H1 (cell line): Measurements from ENCODE around the gene RFX1.

Experiments used
- SIN3A ChIP-seq, 2 experiments: IDR thresholded peaks in 1 of 2; conservative IDR thresholded peaks in 1 of 2; 2 replicates each; pipeline ENCODE4 v1.6.1; 2011 to 2012; ENCODE audit warnings: low read length in 2 of 2, improper control_type of control experiment in 1 of 2, low read depth in 1 of 2, mild to moderate bottlenecking in 1 of 2
- TF ChIP-seq, protein P1 (sequence below), 3 experiments: IDR thresholded peaks; 1 replicate in 2 of 3; 2 replicates in 1 of 3; pipeline versions ENCODE4 v1.5.1 to v1.6.1; 2011; ENCODE audit warnings: low read length in 3 of 3, mild to moderate bottlenecking in 3 of 3, inconsistent platforms in 2 of 3, low read depth in 1 of 3, moderate library complexity in 1 of 3; ENCODE audit not compliant: insufficient read depth in 1 of 3; ENCODE audit errors: control extremely low read depth in 1 of 3
- TF ChIP-seq, protein P2 (sequence below): IDR thresholded peaks from 2 replicates; pipeline ENCODE4 v1.6.1; 2012; ENCODE audit warnings: inconsistent platforms
- TF ChIP-seq, protein P3 (sequence below): IDR thresholded peaks from 2 replicates; pipeline ENCODE4 v1.6.1; 2011; ENCODE audit warnings: low read length, improper control_type of control experiment

DNA sequence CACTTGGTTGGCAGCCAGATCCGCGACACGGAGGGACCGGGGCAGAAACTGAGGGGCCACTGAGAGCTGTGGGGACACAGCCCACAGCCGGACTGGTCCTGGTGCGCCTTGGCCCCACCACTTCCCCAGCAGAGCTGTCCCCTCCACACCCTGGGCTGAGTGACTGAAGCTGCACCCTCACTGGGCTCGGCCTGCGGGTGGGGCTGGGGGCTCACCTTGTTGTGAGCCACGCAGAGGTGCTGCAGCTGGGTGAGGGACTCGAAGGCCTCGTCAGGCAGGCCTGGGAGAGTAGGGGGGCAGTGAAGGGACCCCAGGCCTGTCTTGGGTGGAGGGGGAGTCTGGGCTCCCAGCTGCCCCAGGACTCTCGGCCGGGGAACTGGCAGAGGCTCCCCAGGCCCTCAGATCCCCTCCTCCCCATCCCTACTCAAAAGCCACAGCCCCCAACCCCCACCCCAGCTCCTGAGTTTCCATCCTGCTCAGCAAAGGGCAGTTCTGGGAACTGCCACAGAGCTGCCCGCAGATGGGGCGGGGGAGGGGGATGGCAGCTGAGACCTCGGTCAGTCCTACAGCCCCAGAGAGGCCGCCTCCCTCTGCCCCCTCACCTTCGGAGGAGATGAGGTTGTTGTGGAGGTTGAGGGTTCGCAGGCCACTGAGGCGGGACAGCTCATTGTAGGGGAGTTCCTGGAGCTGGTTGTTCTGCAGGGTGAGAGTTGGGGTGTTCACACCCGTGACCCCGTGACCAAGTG is 70.2 kb downstream of the RFX1 start:
- TF ChIP-seq SIN3A (conservative IDR thresholded peaks at IDR 0.05 in 1 of 2, IDR thresholded peaks at IDR 0.05 in 1 of 2; ENCODE audit: low read depth in 1 of 2, low read length in 2 of 2): no peak
- TF ChIP-seq, protein P1, sequence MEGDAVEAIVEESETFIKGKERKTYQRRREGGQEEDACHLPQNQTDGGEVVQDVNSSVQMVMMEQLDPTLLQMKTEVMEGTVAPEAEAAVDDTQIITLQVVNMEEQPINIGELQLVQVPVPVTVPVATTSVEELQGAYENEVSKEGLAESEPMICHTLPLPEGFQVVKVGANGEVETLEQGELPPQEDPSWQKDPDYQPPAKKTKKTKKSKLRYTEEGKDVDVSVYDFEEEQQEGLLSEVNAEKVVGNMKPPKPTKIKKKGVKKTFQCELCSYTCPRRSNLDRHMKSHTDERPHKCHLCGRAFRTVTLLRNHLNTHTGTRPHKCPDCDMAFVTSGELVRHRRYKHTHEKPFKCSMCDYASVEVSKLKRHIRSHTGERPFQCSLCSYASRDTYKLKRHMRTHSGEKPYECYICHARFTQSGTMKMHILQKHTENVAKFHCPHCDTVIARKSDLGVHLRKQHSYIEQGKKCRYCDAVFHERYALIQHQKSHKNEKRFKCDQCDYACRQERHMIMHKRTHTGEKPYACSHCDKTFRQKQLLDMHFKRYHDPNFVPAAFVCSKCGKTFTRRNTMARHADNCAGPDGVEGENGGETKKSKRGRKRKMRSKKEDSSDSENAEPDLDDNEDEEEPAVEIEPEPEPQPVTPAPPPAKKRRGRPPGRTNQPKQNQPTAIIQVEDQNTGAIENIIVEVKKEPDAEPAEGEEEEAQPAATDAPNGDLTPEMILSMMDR (IDR thresholded peaks at IDR 0.05; ENCODE audit: control extremely low read depth in 1 of 3, insufficient read depth in 1 of 3, low read depth in 1 of 3, low read length in 3 of 3): no peak
- TF ChIP-seq, protein P2, sequence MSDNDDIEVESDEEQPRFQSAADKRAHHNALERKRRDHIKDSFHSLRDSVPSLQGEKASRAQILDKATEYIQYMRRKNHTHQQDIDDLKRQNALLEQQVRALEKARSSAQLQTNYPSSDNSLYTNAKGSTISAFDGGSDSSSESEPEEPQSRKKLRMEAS: no peak
- TF ChIP-seq, protein P3, sequence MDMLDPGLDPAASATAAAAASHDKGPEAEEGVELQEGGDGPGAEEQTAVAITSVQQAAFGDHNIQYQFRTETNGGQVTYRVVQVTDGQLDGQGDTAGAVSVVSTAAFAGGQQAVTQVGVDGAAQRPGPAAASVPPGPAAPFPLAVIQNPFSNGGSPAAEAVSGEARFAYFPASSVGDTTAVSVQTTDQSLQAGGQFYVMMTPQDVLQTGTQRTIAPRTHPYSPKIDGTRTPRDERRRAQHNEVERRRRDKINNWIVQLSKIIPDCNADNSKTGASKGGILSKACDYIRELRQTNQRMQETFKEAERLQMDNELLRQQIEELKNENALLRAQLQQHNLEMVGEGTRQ: no peak
